GM23338 (cell line): ENCODE data around the gene NPB. TPM values are rescaled to one million over a fixed set of nuclear protein-coding genes. Genes with fewer than 3 reads are reported as not detected.
A peak's percentile ranks its signal among the peaks of the same experiment; 100 is the strongest.

Experiments used
- ATAC-seq: fragments of 200-7000 bp; cut with Tn5 transposase; 3 replicates; pipeline ENCODE4 v1.9.1; 2020
- DNase-seq: peaks from one replicate; pipeline ENCODE4 v3.0.0-alpha.2; 2015; ENCODE audit warnings: low spot score
- H2AFZ ChIP-seq: fragments of 200-600 bp; sonication (generic); 2 replicates; pipeline ENCODE4 v1.8.0; 2016; ENCODE audit warnings: antibody characterized with exemption, mild to moderate bottlenecking, moderate library complexity
- H3F3A ChIP-seq: fragments of 200-600 bp; sonication (generic); replicated peaks from 2 replicates; pipeline ENCODE4 v1.8.0; 2017; ENCODE audit warnings: antibody characterized with exemption, mixed run types, low read depth
- H3K27ac ChIP-seq: fragments of 200-600 bp; sonication (generic); 2 replicates; pipeline ENCODE4 v1.6.1; 2016; ENCODE audit warnings: low read depth
- H3K27me3 ChIP-seq: fragments of 200-600 bp; sonication (generic); 2 replicates; pipeline ENCODE4 v1.8.0; 2016; ENCODE audit warnings: mild to moderate bottlenecking, mixed run types, moderate library complexity; ENCODE audit not compliant: insufficient read depth
- H3K36me3 ChIP-seq: fragments of 200-600 bp; sonication (generic); 2 replicates; pipeline ENCODE4 v1.8.0; 2016; ENCODE audit warnings: mild to moderate bottlenecking; ENCODE audit not compliant: insufficient read depth
- H3K4me1 ChIP-seq: fragments of 200-600 bp; sonication (generic); 2 replicates; pipeline ENCODE4 v1.8.0; 2016; ENCODE audit warnings: mild to moderate bottlenecking, moderate library complexity; ENCODE audit not compliant: insufficient read depth
- H3K4me2 ChIP-seq: fragments of 200-600 bp; sonication (generic); 2 replicates; pipeline ENCODE4 v1.7.1; 2017; ENCODE audit warnings: mixed run types
- H3K4me3 ChIP-seq: fragments of 200-600 bp; sonication (generic); 2 replicates; pipeline ENCODE4 v1.6.1; 2016; ENCODE audit warnings: mixed run types
- H3K79me2 ChIP-seq: fragments of 200-600 bp; sonication (generic); replicated peaks from 2 replicates; pipeline ENCODE4 v1.8.0; 2017; ENCODE audit warnings: mild to moderate bottlenecking; ENCODE audit not compliant: insufficient read depth
- H3K9me2 ChIP-seq: fragments of 200-600 bp; sonication (generic); 2 replicates; pipeline ENCODE4 v1.8.0; 2017; ENCODE audit not compliant: insufficient read depth
- H4K20me1 ChIP-seq: fragments of 200-600 bp; sonication (generic); replicated peaks from 2 replicates; pipeline ENCODE4 v1.8.0; 2017; ENCODE audit warnings: mild to moderate bottlenecking; ENCODE audit not compliant: insufficient read depth
- H3K27ac Mint-ChIP-seq: 2 replicates; pipeline ENCODE4 v1.8.0; 2020; ENCODE audit warnings: inconsistent platforms, mild to moderate bottlenecking, moderate library complexity, mixed read lengths
- H3K27me3 Mint-ChIP-seq: 3 replicates; pipeline ENCODE4 v1.8.0; 2022; ENCODE audit warnings: low read depth, mild to moderate bottlenecking, moderate library complexity, mixed read lengths, inconsistent platforms; ENCODE audit not compliant: insufficient read depth, poor library complexity
- H3K36me3 Mint-ChIP-seq: 3 replicates; pipeline ENCODE4 v1.8.0; 2021; ENCODE audit warnings: low read depth, mild to moderate bottlenecking, inconsistent platforms, moderate library complexity, mixed read lengths
- H3K4me1 Mint-ChIP-seq: 3 replicates; pipeline ENCODE4 v1.8.0; 2020; ENCODE audit warnings: mild to moderate bottlenecking, inconsistent platforms, mixed read lengths
- H3K4me3 Mint-ChIP-seq: 3 replicates; pipeline ENCODE4 v1.8.0; 2021; ENCODE audit warnings: moderate library complexity, mild to moderate bottlenecking, inconsistent platforms, mixed read lengths
- H3K9me3 Mint-ChIP-seq: 3 replicates; pipeline ENCODE4 v1.8.0; 2020; ENCODE audit warnings: moderate library complexity, mild to moderate bottlenecking, inconsistent platforms, mixed read lengths
- CREB1 ChIP-seq: fragments of 250-450 bp; sonication (Bioruptor Pico); IDR thresholded peaks from 2 replicates; pipeline ENCODE4 v1.5.0; 2020; ENCODE audit warnings: low read depth, mild to moderate bottlenecking, moderate library complexity
- CTCF ChIP-seq, 2 experiments: fragments of 200-600 bp in 1 of 2; sonication (generic) in 1 of 2; conservative IDR thresholded peaks; 2 replicates each; pipeline versions ENCODE4 v1.5.1 to v1.6.1; 2016 to 2017; ENCODE audit warnings: antibody characterized with exemption in 2 of 2, low read depth in 2 of 2, mild to moderate bottlenecking in 2 of 2, moderate library complexity in 1 of 2
- EZH2 ChIP-seq: fragments of 200-600 bp; sonication (generic); IDR thresholded peaks from one replicate; pipeline ENCODE4 v1.8.0; 2017; ENCODE audit warnings: antibody characterized with exemption, mild to moderate bottlenecking, low read depth; ENCODE audit not compliant: unreplicated experiment
- EZH2phosphoT487 ChIP-seq: fragments of 200-600 bp; sonication (generic); IDR thresholded peaks from one replicate; pipeline ENCODE4 v1.8.1; 2018; ENCODE audit warnings: antibody characterized with exemption; ENCODE audit not compliant: unreplicated experiment
- JUNB ChIP-seq: IDR thresholded peaks from one replicate; pipeline ENCODE4 v1.6.1; 2016; ENCODE audit warnings: antibody characterized with exemption; ENCODE audit not compliant: unreplicated experiment
- NANOG ChIP-seq: IDR thresholded peaks from 2 replicates; pipeline ENCODE4 v1.6.1; 2016; ENCODE audit warnings: antibody characterized with exemption, borderline replicate concordance
- POLR2AphosphoS5 ChIP-seq: IDR thresholded peaks from 2 replicates; pipeline ENCODE4 v1.6.1; 2016; ENCODE audit warnings: antibody characterized with exemption, low read depth
- REST ChIP-seq: IDR thresholded peaks from one replicate; pipeline ENCODE4 v1.6.1; 2018; ENCODE audit warnings: antibody characterized with exemption; ENCODE audit not compliant: unreplicated experiment
- STAT1 ChIP-seq: IDR thresholded peaks from one replicate; pipeline ENCODE4 v1.6.1; 2016; ENCODE audit warnings: antibody characterized with exemption; ENCODE audit not compliant: unreplicated experiment
- ZNF114 ChIP-seq: fragments of 250-450 bp; sonication (Bioruptor Pico); IDR thresholded peaks from 2 replicates; pipeline ENCODE4 v1.5.0; 2020; ENCODE audit warnings: mild to moderate bottlenecking, moderate library complexity
- ZNF331 ChIP-seq: fragments of 250-450 bp; sonication (Bioruptor Pico); IDR thresholded peaks from 2 replicates; pipeline ENCODE4 v1.5.0; 2020; ENCODE audit warnings: low read depth, mild to moderate bottlenecking, moderate library complexity
- polyA plus RNA-seq: library from polyadenylated mRNA; unstranded; fragments of >200 nt; fragmentation: Nextera tagmentation; extraction: Ambion mirVana; gene quantifications from 2 replicates; pipeline ENCODE4 v1.2.1, GENCODE V29; 2016
- total RNA-seq: library from RNA; depleted of rRNA; stranded (reverse); fragments of >200 nt; shearing (Covaris generic); gene quantifications from 2 replicates; pipeline ENCODE4 v1.2.3, GENCODE V29; 2014
- TF ChIP-seq, protein P1 (sequence below): IDR thresholded peaks from 2 replicates; pipeline ENCODE4 v1.6.1; 2016; ENCODE audit warnings: antibody characterized with exemption
- TF ChIP-seq, protein P2 (sequence below): fragments of 250-450 bp; sonication (Bioruptor Pico); IDR thresholded peaks from 2 replicates; pipeline ENCODE4 v1.5.0; 2020; ENCODE audit warnings: mild to moderate bottlenecking, moderate library complexity

Gene NPB
- total and polyA plus RNA-seq, 2 experiments from 2014 or later, result 3.6 to 3.8 TPM

GRCh38 chr17:81911277-81911961, 9.4 kb downstream of the NPB start, which contains the start of gene PCYT2:
TSS of gene PCYT2 (minus strand) at chr17:81911399. CDS start at chr17:81911355, 44 bp downstream.
- H3K4me3 Mint-ChIP-seq, result peak within 1 kb of the TSS; percentile 87
- Histone ChIP-seq H2AFZ (no peak within 1 kb of the TSS; the same call in 1 of the 2 replicates), H3K79me2 (peaks cover 10% of the 10 kb centered on the region), H4K20me1 (peaks cover 9% of the 10 kb centered on the region), H3K4me1 (peaks cover 7% of the 10 kb centered on the region), H3K36me3 (peaks cover 6% of the 10 kb centered on the region; the same call in 1 of the 2 replicates), H3K9me2 (no peaks in the 10 kb centered on the region), H3K4me3 (peak within 1 kb of the TSS; percentile 93), H3F3A (peaks cover 30% of the 10 kb centered on the region), H3K4me2 (peak within 1 kb of the TSS; percentile 87), H3K27me3 (no peaks in the 10 kb centered on the region), H3K27ac (peak within 1 kb of the TSS; percentile 85; the same call in 1 of the 2 replicates)
- no peak for TF ChIP-seq EZH2phosphoT487
- TF ChIP-seq REST, result no peak
- TF ChIP-seq CTCF (conservative IDR thresholded peaks at IDR 0.05; ENCODE audit: low read depth in 2 of 2), result peak; percentile 30 to 39; a peak in 3 of 4 replicates
- TF ChIP-seq, protein P1, sequence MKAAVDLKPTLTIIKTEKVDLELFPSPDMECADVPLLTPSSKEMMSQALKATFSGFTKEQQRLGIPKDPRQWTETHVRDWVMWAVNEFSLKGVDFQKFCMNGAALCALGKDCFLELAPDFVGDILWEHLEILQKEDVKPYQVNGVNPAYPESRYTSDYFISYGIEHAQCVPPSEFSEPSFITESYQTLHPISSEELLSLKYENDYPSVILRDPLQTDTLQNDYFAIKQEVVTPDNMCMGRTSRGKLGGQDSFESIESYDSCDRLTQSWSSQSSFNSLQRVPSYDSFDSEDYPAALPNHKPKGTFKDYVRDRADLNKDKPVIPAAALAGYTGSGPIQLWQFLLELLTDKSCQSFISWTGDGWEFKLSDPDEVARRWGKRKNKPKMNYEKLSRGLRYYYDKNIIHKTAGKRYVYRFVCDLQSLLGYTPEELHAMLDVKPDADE, result no peak
- no peak for TF ChIP-seq STAT1
- no peak for TF ChIP-seq ZNF114 (CRISPR knock-in tag)
- TF ChIP-seq CREB1 (CRISPR knock-in tag), result no peak
- TF ChIP-seq, protein P2, sequence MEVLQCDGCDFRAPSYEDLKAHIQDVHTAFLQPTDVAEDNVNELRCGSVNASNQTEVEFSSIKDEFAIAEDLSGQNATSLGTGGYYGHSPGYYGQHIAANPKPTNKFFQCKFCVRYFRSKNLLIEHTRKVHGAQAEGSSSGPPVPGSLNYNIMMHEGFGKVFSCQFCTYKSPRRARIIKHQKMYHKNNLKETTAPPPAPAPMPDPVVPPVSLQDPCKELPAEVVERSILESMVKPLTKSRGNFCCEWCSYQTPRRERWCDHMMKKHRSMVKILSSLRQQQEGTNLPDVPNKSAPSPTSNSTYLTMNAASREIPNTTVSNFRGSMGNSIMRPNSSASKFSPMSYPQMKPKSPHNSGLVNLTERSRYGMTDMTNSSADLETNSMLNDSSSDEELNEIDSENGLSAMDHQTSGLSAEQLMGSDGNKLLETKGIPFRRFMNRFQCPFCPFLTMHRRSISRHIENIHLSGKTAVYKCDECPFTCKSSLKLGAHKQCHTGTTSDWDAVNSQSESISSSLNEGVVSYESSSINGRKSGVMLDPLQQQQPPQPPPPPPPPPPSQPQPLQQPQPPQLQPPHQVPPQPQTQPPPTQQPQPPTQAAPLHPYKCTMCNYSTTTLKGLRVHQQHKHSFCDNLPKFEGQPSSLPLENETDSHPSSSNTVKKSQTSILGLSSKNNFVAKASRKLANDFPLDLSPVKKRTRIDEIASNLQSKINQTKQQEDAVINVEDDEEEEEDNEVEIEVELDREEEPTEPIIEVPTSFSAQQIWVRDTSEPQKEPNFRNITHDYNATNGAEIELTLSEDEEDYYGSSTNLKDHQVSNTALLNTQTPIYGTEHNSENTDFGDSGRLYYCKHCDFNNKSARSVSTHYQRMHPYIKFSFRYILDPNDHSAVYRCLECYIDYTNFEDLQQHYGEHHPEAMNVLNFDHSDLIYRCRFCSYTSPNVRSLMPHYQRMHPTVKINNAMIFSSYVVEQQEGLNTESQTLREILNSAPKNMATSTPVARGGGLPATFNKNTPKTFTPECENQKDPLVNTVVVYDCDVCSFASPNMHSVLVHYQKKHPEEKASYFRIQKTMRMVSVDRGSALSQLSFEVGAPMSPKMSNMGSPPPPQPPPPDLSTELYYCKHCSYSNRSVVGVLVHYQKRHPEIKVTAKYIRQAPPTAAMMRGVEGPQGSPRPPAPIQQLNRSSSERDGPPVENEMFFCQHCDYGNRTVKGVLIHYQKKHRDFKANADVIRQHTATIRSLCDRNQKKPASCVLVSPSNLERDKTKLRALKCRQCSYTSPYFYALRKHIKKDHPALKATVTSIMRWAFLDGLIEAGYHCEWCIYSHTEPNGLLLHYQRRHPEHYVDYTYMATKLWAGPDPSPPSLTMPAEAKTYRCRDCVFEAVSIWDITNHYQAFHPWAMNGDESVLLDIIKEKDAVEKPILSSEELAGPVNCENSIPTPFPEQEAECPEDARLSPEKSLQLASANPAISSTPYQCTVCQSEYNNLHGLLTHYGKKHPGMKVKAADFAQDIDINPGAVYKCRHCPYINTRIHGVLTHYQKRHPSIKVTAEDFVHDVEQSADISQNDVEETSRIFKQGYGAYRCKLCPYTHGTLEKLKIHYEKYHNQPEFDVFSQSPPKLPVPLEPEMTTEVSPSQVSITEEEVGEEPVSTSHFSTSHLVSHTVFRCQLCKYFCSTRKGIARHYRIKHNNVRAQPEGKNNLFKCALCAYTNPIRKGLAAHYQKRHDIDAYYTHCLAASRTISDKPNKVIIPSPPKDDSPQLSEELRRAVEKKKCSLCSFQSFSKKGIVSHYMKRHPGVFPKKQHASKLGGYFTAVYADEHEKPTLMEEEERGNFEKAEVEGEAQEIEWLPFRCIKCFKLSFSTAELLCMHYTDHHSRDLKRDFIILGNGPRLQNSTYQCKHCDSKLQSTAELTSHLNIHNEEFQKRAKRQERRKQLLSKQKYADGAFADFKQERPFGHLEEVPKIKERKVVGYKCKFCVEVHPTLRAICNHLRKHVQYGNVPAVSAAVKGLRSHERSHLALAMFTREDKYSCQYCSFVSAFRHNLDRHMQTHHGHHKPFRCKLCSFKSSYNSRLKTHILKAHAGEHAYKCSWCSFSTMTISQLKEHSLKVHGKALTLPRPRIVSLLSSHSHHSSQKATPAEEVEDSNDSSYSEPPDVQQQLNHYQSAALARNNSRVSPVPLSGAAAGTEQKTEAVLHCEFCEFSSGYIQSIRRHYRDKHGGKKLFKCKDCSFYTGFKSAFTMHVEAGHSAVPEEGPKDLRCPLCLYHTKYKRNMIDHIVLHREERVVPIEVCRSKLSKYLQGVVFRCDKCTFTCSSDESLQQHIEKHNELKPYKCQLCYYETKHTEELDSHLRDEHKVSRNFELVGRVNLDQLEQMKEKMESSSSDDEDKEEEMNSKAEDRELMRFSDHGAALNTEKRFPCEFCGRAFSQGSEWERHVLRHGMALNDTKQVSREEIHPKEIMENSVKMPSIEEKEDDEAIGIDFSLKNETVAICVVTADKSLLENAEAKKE (CRISPR knock-in tag), result no peak
- TF ChIP-seq EZH2, result no peak
- no peak for TF ChIP-seq ZNF331 (CRISPR knock-in tag)
- no peak for TF ChIP-seq JUNB
- TF ChIP-seq NANOG, result no peak
- peak; percentile 66 for TF ChIP-seq POLR2AphosphoS5
- ATAC-seq (peak; percentile 89), DNase-seq (peak; percentile 97)
- no peak within 1 kb of the TSS for H3K27ac Mint-ChIP-seq
- H3K36me3 Mint-ChIP-seq, result peaks cover 36% of the 10 kb centered on the region
- no peaks in the 10 kb centered on the region for H3K9me3 Mint-ChIP-seq
- H3K27me3 Mint-ChIP-seq, result peaks cover 15% of the 10 kb centered on the region
- H3K4me1 Mint-ChIP-seq, result peaks cover 5% of the 10 kb centered on the region; the same call in 2 of the 3 replicates
